ENCODE results near the gene GRIA4.

GRCh38 chr11:105734426-105734825 is 124.6 kb downstream of the GRIA4 start:
- TF ChIP-seq POLR2AphosphoS5 (IDR thresholded peaks at IDR 0.05; ENCODE audit: low read depth, low read length) (no peak), POLR2A (IDR thresholded peaks at IDR 0.05; ENCODE audit: low read depth, low read length) (no peak), TAF1 (IDR thresholded peaks at IDR 0.05; ENCODE audit: low read depth, low read length) (no peak)
